ENCODE measurements around the gene STX2.
"Not testable (repeated sequence)": the region's sequence is repeated elsewhere in the genome, so short reads cannot be mapped to it uniquely, and the experiment has no call there.

The STX2 gene

GRCh38 chr12:130868412-130868811 is 29.4 kb upstream of the STX2 start:
- DNase-seq, result no peak

DNA sequence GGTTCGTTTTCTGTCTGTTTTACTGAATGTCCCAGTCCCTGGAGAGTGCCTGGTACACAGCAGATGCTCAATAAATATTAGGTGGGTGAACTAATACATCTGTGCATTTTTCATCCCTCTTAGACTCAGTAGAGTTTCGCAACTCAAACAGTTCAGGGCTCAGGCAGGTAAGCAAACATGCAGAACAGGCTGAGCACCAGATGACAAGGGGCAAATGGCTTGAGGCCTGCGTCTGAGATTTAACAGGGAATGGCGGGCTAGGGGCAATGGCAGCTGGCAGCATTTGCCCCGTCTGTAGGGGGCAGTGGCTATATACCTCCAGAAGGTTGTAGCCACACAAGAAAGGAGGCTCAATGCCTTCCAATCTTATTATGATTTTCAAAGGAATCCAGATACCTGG is 24.2 kb upstream of the STX2 start:
- no peak for DNase-seq

DNA sequence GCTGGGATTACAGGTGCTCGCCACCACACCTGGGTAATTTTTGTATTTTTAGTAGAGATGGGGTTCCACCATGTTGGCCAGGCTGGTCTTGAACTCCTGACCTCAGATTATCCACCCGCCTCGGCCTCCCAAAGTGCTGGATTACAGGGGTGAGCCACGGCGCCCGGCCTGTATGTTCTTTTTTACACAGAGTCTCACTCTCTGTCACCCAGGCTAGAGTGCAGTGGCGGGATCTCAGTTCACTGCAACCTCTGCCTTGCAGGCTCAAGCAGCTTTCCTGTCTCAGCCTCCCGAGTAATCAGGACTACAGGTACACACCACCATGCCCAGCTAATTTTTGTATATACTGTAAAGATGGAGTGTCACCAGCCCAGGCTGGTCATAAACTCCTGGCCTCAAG is 23.7 kb upstream of the STX2 start:
- DNase-seq, result not testable (repeated sequence)

DNA sequence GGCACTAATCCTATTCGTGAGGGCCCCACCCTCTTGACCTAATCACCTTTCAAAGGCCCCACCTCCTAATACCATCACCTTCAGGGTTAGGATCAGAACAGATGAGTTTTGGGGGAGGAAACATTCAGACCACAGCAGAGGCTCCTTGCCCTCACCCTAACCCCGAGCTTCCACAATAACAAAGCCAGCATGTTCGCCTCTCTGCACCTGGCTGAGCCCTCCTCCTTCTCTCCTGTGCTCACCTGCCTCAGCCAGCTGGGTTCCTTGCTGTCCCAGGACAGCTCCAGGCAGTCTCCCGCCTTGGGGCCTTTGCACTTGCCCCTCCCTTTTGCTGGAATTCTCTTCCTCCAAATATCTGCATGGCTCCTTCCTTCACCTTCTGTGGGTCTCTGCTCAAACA is 23.1 kb upstream of the STX2 start:
- DNase-seq, result no peak

GRCh38 chr12:130860311-130860710 is 21.3 kb upstream of the STX2 start:
- DNase-seq, result no peak

- DNase-seq, result no peak
These were observed 20.1 kb upstream of the STX2 start for GRCh38 chr12:130859161-130859560.

DNA sequence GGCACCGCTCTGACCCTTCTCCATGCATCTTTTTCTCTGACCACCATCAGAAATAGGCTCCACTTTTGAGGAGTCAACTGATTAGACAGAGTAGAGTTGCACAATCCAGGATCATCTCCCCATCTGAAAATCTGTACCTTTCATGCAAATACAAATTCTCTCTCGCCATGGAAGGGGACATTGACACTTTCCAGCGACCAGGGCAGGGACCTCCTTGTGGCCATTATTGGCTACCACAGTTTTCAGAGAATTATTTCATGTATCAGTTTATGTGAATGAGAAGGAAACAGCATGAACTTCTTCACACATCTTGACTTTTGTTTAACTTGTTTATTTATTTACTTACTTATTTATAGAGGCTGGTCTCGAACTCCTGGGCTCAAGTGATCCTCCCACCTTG is 19.0 kb upstream of the STX2 start:
- DNase-seq, result no peak

DNA sequence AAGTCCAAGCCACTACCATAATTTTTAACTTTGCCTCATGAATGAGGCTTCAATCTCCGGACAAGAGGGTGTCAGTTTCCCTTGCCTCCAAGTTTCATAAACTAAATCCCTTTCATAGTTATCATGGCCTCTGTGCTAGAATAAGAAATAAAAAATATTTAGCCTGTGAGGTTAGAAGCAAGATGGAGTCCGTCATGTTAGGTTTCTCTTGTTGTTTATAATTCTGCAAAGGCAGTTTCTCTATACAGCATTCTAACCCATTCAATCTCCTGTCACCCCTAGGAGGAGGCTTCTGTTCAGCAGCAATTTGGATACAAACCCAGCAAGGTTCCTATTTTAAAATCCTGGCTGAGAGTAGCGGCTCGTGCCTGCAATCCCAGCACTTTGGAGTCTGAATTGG is 17.0 kb upstream of the STX2 start:
- DNase-seq, result no peak

DNA sequence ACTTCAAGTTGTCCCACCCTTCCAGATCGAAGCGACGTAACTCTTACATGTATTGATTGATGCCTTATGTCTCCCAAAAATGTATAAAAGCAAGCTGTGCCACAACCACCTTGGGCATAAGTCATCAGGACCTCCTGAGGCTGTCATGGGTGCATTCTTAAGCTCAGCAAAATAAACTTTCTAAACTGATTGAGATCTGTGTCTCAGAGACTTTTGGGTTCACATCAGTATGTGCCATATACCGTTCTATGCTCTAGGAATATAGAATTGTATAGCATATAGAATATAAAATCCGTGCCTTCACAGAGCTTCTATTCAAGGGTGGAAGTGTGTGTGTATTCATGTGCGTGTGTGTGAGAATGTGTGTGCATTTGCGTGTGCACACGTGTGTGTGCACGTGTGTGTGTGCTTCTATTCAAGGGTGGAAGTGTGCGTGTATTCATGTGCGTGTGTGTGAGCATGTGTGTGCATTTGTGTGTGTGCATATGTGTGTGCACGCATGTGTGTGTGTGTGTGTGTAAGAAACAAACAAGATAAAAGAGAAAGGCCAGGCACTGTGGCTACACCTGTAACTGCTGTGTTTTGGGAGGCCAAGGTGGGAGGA is 11.5 kb upstream of the STX2 start:
- no peak for DNase-seq

- DNase-seq, result no peak
These were observed 10.7 kb upstream of the STX2 start for GRCh38 chr12:130849561-130850417.

- not testable (repeated sequence) for DNase-seq
These were observed 9.8 kb upstream of the STX2 start for GRCh38 chr12:130848785-130849305.

DNA sequence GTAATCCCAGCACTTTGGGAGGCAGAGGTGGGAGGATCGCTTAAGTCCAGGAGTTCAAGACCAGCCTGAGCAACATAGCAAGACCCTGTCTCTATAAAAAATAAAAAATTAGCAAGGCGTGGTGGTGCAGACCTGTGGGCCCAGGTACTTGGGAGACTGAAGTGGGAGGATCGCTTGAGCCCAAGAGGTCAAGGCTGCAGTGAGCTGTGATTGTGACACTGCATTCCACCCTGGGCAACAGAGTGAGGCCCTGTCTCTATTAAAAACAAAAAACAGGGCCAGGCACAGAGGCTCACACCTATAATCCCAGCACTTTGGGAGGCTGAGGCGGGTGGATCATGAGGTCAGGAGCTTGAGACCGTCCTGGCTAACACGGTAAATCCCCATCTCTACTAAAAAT is 9.1 kb upstream of the STX2 start:
- not testable (repeated sequence) for DNase-seq

DNA sequence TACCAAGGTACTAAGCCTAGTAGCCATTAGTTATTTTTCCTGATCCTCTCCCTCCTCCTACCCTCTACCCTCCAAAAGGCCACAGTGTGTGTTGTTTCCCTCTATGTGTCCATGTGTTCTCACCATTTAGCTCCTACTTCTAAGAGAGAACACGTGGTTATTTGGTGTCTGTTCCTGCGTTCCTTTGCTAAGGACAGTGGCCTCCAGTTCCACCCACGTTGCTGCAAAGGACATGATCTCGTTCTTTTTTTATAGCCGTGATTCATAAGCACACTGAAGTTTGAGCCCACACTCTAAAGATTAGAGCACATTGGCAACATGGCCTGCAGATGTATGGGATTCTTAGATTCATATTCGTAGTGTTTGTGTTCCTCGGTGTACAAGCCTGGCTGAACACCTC is 8.1 kb upstream of the STX2 start:
- no peak for DNase-seq

GRCh38 chr12:130846369-130846768 is 7.3 kb upstream of the STX2 start:
- DNase-seq, result no peak

DNA sequence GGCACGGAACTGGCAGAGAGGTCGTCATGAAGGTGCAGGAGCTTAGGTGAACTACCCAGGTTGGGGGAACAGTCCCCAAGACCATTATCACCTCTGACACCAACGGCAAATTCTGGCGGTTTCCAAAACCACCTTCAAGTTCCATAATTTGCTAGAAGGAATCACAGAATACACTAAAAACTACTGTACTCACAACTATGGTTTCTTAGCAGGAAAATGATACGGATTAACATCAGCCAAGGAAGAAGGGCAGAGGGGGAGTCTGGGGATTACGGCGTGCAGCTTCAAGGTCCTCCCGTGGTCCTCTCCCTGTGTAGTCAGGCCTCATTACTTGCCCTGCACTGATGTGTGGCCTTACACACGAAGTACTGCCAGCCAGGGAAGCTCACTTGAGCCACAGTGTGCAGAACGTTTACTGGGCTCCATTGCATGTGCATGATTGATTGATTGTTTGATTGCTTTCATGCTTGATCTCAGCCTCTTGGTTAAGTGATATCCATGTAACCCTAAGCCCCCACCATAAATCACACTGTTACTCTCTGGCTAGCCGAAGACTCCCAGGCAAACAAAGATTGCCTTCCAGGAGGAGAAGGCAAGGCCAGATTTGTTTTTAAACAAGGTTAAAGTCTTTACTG is 837 bp upstream of the STX2 start:
- no peak for DNase-seq

GRCh38 chr12:130838284-130838950 is 633 bp downstream of the STX2 start:
- no peak for DNase-seq

DNA sequence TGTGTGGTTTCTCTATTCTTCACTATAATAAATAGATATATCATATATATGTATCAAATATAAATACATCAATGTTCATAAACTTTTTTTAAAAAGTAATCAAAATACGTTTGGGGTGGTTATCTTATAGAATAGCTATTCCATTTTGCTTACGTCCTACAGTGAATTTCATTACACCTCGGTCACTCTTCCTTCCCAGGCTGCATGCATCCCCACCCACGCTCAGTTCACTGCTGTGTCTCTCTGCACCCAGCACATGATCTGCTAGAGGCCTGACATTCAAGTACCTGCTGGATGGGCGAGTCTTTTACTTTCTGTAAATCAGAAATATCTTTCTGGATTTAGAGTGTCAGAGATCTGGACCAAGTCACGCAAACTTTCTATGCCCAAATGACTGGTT is 3.6 kb downstream of the STX2 start:
- DNase-seq, result no peak

- DNase-seq, result no peak
These were observed 4.0 kb downstream of the STX2 start for GRCh38 chr12:130835011-130835410.

DNA sequence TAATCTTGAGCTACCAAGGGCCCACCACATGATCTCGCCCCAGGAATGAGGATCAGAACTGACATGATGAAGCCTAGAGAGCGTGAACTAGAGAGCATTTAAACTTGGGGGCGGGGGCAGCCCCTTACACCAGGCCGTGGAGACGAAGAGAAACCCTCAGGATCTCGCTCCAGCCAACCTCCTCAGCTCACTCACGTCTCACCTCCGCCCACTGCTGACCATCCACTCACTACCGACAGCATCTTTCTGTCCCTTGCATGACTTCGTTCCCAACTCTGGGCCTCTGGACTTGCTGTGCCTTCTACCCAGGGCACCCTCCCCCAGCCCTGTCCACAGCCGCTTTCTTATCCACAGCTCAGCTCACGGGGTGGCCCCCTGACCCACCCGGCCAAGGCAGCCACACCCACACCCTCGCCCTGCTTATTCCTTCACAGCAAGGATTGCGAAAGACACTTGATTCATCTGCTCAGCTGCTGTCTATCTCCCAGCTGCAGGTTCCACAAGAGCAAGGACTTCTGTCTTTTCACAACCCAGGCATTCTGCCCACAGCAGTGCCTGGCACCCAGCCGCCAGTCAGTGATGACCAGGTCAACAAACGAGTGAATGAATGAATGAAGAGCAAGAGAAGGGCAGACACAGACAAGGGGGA is 6.4 kb downstream of the STX2 start:
- no peak for DNase-seq

DNA sequence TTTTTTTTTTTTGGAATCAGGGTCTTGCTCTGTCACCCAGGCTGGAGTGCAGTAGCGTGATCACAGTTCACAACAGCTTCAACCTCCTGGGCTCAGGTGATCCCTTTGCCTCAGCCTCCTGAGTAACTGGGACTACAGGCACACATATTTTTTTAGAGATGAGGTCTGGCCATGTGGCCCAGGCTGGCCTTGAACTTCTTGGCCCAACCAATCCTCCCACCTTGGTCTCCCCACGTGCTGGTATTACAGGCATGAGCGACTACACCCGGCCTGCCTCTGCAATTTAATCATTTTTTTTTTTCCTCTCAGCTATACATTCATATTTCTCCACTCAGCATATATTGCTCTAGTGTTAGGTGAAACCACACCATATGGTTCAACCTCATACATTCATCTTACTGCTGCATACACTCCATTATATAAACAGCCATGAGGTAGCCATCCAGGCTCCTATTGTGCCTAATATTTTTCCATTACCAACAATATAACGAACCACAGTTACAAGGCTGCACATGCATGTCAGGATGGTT is 7.1 kb downstream of the STX2 start:
- DNase-seq, result no peak

DNA sequence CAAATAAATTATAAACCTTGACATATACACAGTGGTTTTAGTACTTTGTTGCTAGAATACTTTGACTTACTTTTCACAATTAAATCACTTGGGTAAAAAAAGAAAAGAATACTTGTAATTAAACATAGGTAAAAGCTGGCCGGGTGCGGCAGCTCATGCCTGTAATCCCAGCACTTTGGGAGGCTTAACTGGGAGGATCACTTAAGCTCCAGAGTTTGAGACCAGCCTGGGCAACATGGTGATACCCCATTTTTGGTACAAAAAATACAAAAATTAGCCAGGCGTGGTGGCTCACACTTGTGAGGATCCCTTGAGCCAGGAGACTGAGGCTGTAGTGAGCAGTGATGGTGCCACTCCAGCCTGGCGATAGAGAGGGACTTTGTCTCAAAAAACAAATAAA is 7.8 kb downstream of the STX2 start:
- no peak for DNase-seq

- no peak for DNase-seq
These were observed 8.9 kb downstream of the STX2 start for GRCh38 chr12:130830246-130830551.

Measured in stimulated activated CD4-positive, alpha-beta T cell treated with anti-CD3 and anti-CD28 coated beads, Interleukin-4, amount 100 ng/mL, for 1 hour (primary cell).